Thoracic aorta (tissue), 2 donors: Measurements from ENCODE around the gene ZMYND19. TPM values are rescaled to one million over a fixed set of nuclear protein-coding genes. Genes with fewer than 3 reads are reported as not detected.
"Not testable (repeated sequence)": the region's sequence is repeated elsewhere in the genome, so short reads cannot be mapped to it uniquely, and the experiment has no call there.

Experiments
- ATAC-seq: fragments of 150-250 bp; one replicate; pipeline ENCODE4 v1.8.0; 2017; ENCODE audit warnings: low read depth; ENCODE audit not compliant: insufficient number of reproducible peaks, low FRiP score
- DNase-seq: peaks from one replicate; pipeline ENCODE4 v3.0.0-alpha.2; 2020; ENCODE audit warnings: low spot score
- H3K27ac ChIP-seq, 2 donors: fragments of 200-600 bp; sonication (generic); 1 replicate in 1 of 2; 2 replicates in 1 of 2; pipeline ENCODE4 v1.5.1; 2016; ENCODE audit warnings: mild to moderate bottlenecking in 2 of 2, moderate library complexity in 2 of 2
- H3K27me3 ChIP-seq: fragments of 200-600 bp; sonication (generic); replicated peaks from 2 replicates; pipeline ENCODE4 v1.6.0; 2016; ENCODE audit warnings: mild to moderate bottlenecking; ENCODE audit not compliant: insufficient read depth
- H3K36me3 ChIP-seq: fragments of 200-600 bp; sonication (generic); one replicate; pipeline ENCODE4 v1.5.1; 2016
- H3K4me1 ChIP-seq, 2 donors: fragments of 200-600 bp; sonication (generic); 1 replicate in 1 of 2; 2 replicates in 1 of 2; pipeline versions ENCODE4 v1.5.1 to v1.6.0; 2016; ENCODE audit warnings: low read depth in 2 of 2, mild to moderate bottlenecking in 1 of 2; ENCODE audit not compliant: control insufficient read depth in 1 of 2
- H3K4me3 ChIP-seq: fragments of 200-600 bp; sonication (generic); 2 replicates; pipeline ENCODE4 v1.5.1; 2016; ENCODE audit warnings: mild to moderate bottlenecking
- H3K9me3 ChIP-seq: fragments of 200-600 bp; sonication (generic); 2 replicates; pipeline ENCODE4 v1.5.1; 2016
- CTCF ChIP-seq: fragments of 200-600 bp; sonication (generic); IDR thresholded peaks from one replicate; pipeline ENCODE4 v1.5.1; 2019; ENCODE audit warnings: antibody characterized with exemption
- total RNA-seq, 2 donors: library from RNA; depleted of rRNA; stranded (reverse); fragments of >200 nt; gene quantifications; one replicate each; pipeline versions ENCODE4 v1.1.0 to v1.2.3, GENCODE V29; 2016

The ZMYND19 gene
- total RNA-seq, 2 donors from 2014 or later, result 10.8 to 14.1 TPM

DNA sequence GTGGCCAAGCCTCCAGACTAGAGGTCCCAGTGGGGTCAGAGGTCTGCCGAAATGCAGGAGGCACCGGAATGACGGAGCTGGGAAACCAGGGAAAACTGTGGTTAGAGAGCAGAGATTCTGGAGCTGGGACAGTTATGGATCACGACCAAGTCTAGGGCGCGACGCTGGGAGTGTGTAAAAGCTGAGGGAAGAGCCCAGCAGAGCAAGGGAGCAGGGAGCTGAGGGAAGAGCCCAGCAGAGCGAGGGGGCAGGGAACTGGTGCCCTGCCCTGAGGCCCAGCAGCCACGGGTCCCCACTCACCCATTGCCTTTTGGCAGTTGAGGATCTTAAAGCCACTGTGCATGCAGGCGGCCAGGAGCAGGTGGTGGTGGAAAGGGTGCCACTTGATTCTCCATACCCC, 26.2 kb downstream of the ZMYND19 start:
- H3K36me3 ChIP-seq, result peaks cover 5% of the 10 kb centered on the region
- ATAC-seq, result no peak

DNA sequence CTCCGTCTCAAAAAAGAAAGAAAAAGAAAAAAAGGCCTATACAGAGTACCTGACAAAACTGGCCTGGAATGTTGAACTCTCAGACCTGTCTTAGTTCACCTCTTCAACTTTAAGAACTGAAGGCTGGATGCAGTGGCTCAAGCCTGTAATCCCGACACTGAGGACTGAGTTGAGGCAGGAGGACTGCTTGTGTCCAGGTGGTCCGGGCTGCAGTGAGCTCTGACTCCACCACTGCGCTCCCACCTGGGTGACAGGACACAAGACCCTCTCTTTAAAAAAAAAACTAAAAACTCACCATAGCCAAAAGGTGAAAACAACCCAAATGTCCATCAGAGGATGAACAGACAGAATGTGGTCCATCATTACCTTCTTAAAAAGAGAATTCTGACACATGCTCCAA, 32.2 kb downstream of the ZMYND19 start:
- Histone ChIP-seq H3K27ac (no peak overlapping the region), H3K27me3 (no peaks in the 10 kb centered on the region), H3K36me3 (peaks cover 19% of the 10 kb centered on the region), H3K4me1 (no peaks in the 10 kb centered on the region), H3K4me3 (no peak overlapping the region), H3K9me3 (no peaks in the 10 kb centered on the region)
- ATAC-seq, result no peak
- no peak for DNase-seq
- TF ChIP-seq CTCF, result no peak

More for the DNA sequence above, 26.2 kb downstream of the ZMYND19 start:
- H3K27ac ChIP-seq, result no peak overlapping the region
- no peaks in the 10 kb centered on the region for H3K9me3 ChIP-seq
- no peaks in the 10 kb centered on the region for H3K4me1 ChIP-seq
- no peak for TF ChIP-seq CTCF
- no peaks in the 10 kb centered on the region for H3K27me3 ChIP-seq
- no peak overlapping the region for H3K4me3 ChIP-seq
- DNase-seq, result no peak

DNA sequence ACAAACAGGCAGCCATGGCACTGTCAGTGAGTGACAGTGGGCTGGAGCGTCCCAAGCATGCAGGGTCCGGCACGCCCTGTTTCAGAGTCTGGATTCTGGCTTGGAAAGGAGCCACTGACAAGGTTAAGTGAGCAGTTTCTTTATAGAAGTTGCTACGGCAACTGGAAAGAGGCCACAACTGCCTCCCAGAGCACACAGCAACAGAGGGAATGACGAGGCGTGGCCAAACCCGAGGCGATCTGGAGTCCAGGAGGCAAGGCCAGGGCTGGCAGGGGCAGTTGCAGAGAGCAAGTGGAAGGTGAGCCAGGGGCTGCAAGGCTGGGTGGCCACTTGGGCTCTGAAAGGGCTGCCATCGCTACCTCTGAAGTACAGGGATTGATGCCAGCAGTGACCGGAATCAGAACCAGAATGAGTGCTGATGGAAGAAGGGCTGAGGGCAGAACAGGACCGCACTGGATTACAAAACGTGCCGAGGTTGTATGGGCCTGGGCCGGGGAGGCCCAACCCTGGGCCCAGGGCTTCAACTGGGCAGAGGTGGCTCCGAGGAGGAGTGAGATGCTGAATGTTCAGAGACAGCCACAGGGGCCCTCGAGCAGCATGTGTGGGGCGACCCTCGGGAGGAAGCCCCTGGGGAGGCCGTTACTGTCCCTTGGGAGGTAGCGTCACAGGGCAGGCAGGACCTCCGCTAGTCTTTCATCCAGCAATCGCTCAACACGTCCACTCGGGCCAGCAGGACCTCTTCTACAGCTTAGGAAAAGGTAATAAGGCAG, 34.1 kb downstream of the ZMYND19 start:
- H3K4me3 ChIP-seq, result no peak overlapping the region
- H3K4me1 ChIP-seq, result peaks cover 4 to 7% of the 10 kb centered on the region in 2 donors
- H3K27me3 ChIP-seq, result no peaks in the 10 kb centered on the region
- DNase-seq (no peak), ATAC-seq (no peak)
- TF ChIP-seq CTCF, result no peak
- H3K9me3 ChIP-seq, result no peaks in the 10 kb centered on the region
- H3K36me3 ChIP-seq, result peaks cover 21% of the 10 kb centered on the region
- H3K27ac ChIP-seq, result no peak overlapping the region

DNA sequence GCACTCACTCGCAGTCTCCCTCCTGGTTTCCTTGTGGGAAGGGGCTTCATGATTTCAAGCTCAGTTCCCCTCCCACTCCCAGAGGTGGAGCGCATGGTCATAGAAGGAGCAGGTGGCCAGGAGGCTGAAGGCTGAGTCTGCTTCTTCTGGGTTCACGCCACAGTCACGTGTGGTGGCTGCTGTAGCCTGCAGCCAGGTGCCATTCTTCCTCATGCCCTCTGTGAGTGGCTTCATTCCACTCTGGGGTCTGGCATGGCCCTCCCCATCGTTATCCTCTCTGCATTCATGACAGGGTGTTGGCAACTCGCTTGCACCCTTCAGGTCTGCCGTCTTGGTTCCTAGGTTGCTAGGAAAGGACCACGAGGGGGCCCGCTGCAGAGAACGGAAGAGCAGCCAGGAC, 35.1 kb downstream of the ZMYND19 start:
- Histone ChIP-seq H3K4me3 (no peak overlapping the region), H3K27ac (no peak overlapping the region), H3K9me3 (no peaks in the 10 kb centered on the region), H3K27me3 (no peaks in the 10 kb centered on the region), H3K4me1 (peaks cover 5 to 9% of the 10 kb centered on the region in 2 donors), H3K36me3 (peaks cover 21% of the 10 kb centered on the region)
- DNase-seq (no peak), ATAC-seq (no peak)
- no peak for TF ChIP-seq CTCF

DNA sequence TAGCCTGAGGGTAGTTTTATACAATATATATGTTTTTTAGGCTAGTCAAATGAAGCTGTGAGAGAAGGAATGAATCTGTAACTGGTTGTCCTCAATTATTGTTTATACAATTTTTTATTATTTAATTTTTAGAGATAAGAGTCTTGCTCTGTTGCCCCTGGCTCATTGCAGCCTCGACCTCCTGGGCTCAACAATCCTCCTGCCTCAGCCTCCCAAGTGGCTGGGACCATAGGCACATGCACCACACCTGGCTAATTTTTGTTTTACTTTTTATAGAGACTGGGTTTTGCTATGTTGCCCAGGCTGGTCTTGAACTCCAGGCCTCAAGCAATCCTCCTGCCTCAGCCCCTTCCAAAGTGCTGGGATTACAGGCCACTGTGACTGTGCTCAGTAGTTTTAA, 36.0 kb downstream of the ZMYND19 start:
- ATAC-seq, result no peak
- no peak for DNase-seq
- Histone ChIP-seq H3K9me3 (no peaks in the 10 kb centered on the region), H3K4me1 (peaks cover 11 to 17% of the 10 kb centered on the region in 2 donors), H3K27me3 (no peaks in the 10 kb centered on the region), H3K4me3 (no peak overlapping the region), H3K36me3 (peaks cover 21% of the 10 kb centered on the region), H3K27ac (no peak overlapping the region)
- TF ChIP-seq CTCF, result no peak

- Histone ChIP-seq H3K4me1 (peaks cover 15 to 24% of the 10 kb centered on the region in 2 donors), H3K36me3 (peaks cover 21% of the 10 kb centered on the region)
- H3K4me3 ChIP-seq, H3K27me3 ChIP-seq, H3K9me3 ChIP-seq, DNase-seq, H3K27ac ChIP-seq, ATAC-seq: not testable (repeated sequence)
Observed at GRCh38 chr9:137553654-137554053, 36.7 kb downstream of the ZMYND19 start.
